ENCODE measurements around the gene CD38. TPM values are rescaled to one million over a fixed set of nuclear protein-coding genes. Genes with fewer than 3 reads are reported as not detected.

The CD38 gene
- polyA plus RNA-seq, 1 donor (not counting 4 experiments of a cell fraction or from before 2014, with no cell fraction given): 0.08 TPM

DNA sequence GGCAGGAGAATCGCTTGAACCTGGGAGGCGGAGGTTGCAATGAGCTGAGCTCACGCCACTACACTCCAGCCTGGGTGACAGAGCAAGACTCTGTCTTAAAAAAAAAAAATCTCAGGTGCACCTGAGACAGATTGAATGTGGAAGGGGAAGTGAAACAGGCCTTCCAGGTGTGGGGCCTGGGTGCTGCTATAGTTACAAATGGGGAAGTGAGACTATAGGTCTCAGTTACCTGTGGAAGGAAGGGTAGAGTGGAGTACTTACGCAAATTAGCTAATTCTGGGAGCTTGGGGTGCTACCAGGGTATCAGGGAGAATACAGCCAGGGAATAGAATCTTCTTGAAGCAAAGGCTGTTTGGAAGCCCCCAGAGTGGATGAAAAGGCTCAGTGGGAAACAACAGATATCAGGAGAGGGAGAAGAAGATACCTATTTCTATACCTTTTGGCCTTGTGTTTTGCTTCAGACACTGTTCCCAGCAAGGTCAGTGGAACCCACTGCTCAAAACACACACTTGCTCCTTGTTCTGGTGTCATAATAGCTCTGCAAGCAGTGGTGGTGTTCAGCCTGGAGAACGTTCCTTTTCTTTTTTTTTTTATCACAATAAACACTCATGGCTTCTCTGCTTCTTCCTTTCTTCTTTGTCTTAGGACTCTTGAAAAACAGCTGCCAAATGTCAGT lies 7.0 kb downstream of the CD38 start:
- Histone ChIP-seq H3K27ac (ENCODE audit: control insufficient read depth, insufficient read depth, low read length) (no peak overlapping the region), H3K4me1 (ENCODE audit: control insufficient read depth, extremely low read depth, insufficient read depth, low read length) (no peaks in the 10 kb centered on the region), H3K9ac (ENCODE audit: control insufficient read depth, extremely low read depth, insufficient read depth, low read length) (no peak overlapping the region), H3K4me3 (ENCODE audit: control insufficient read depth in 2 of 3, extremely low read depth in 1 of 3, insufficient read depth in 2 of 3, low read depth in 1 of 3, low read length in 3 of 3) (no peak overlapping the region), H4K20me1 (ENCODE audit: control insufficient read depth, extremely low read depth, insufficient read depth, low read length) (no peaks in the 10 kb centered on the region), H3K4me2 (ENCODE audit: control insufficient read depth, extremely low read depth, insufficient read depth, low read depth, low read length) (no peak overlapping the region), H3K27me3 (ENCODE audit: control insufficient read depth, extremely low read depth, insufficient read depth, low read length) (peaks cover 4% of the 10 kb centered on the region), H2AFZ (ENCODE audit: control insufficient read depth, low read length) (no peak overlapping the region), H3K36me3 (ENCODE audit: control insufficient read depth in 2 of 2, extremely low read depth in 1 of 2, insufficient read depth in 2 of 2, low read length in 2 of 2) (no peaks in the 10 kb centered on the region), H3K9me1 (ENCODE audit: control insufficient read depth, extremely low read depth, insufficient read depth, low read length) (no peaks in the 10 kb centered on the region), H3K79me2 (ENCODE audit: control insufficient read depth, insufficient read depth, low read length) (no peaks in the 10 kb centered on the region), H3K9me3 (ENCODE audit: control insufficient read depth, low read depth, low read length) (no peaks in the 10 kb centered on the region)
- dilution Hi-C loops (cut with MboI; ENCODE audit: extremely low pct_ligation_motif_present, low sequenced_read_pairs): no loop called here
- DNase-seq (ENCODE audit: low read depth, low spot score) (no peak), FAIRE-seq (no peak)
- TF ChIP-seq, protein P1, sequence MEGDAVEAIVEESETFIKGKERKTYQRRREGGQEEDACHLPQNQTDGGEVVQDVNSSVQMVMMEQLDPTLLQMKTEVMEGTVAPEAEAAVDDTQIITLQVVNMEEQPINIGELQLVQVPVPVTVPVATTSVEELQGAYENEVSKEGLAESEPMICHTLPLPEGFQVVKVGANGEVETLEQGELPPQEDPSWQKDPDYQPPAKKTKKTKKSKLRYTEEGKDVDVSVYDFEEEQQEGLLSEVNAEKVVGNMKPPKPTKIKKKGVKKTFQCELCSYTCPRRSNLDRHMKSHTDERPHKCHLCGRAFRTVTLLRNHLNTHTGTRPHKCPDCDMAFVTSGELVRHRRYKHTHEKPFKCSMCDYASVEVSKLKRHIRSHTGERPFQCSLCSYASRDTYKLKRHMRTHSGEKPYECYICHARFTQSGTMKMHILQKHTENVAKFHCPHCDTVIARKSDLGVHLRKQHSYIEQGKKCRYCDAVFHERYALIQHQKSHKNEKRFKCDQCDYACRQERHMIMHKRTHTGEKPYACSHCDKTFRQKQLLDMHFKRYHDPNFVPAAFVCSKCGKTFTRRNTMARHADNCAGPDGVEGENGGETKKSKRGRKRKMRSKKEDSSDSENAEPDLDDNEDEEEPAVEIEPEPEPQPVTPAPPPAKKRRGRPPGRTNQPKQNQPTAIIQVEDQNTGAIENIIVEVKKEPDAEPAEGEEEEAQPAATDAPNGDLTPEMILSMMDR (optimal IDR thresholded peaks at IDR 0.05 in 1 of 3, IDR thresholded peaks at IDR 0.05 in 1 of 3, conservative IDR thresholded peaks at IDR 0.05 in 1 of 3; ENCODE audit: extremely low read depth in 1 of 3, insufficient read depth in 2 of 3, low read length in 3 of 3): no peak
- no peak for TF ChIP-seq EZH2 (IDR thresholded peaks at IDR 0.05; ENCODE audit: low read length)

DNA sequence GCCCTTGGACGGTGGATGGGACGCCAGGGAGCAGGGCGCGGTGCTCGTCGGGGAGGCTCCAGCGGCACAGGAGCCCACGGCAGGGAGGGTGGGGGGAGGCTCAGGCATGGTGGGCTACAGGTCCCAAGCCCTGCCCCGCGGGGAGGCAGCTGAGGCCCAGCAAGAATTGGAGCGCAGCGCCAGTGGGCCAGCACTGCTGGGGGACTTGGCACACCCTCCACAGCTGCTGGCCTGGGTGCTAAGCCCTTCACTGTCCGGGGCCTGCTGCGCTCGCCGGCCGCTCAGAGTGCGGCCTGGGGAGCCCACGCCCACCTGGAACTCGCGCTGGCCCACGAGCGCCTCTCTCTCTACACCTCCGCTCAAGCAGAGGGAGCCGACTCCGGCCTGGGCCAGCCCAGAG lies 8.6 kb downstream of the CD38 start:
- dilution Hi-C loops (cut with MboI; ENCODE audit: extremely low pct_ligation_motif_present, low sequenced_read_pairs): no loop called here

More for the DNA sequence above, 8.6 kb downstream of the CD38 start:
- Histone ChIP-seq H3K4me3 (ENCODE audit: control insufficient read depth in 2 of 3, extremely low read depth in 1 of 3, insufficient read depth in 2 of 3, low read depth in 1 of 3, low read length in 3 of 3) (no peak overlapping the region), H3K9me1 (ENCODE audit: control insufficient read depth, extremely low read depth, insufficient read depth, low read length) (no peaks in the 10 kb centered on the region), H4K20me1 (ENCODE audit: control insufficient read depth, extremely low read depth, insufficient read depth, low read length) (no peaks in the 10 kb centered on the region), H3K9ac (ENCODE audit: control insufficient read depth, extremely low read depth, insufficient read depth, low read length) (no peak overlapping the region), H3K9me3 (ENCODE audit: control insufficient read depth, low read depth, low read length) (no peaks in the 10 kb centered on the region), H3K36me3 (ENCODE audit: control insufficient read depth in 2 of 2, extremely low read depth in 1 of 2, insufficient read depth in 2 of 2, low read length in 2 of 2) (no peaks in the 10 kb centered on the region), H3K27ac (ENCODE audit: control insufficient read depth, insufficient read depth, low read length) (no peak overlapping the region), H3K4me1 (ENCODE audit: control insufficient read depth, extremely low read depth, insufficient read depth, low read length) (no peaks in the 10 kb centered on the region), H3K4me2 (ENCODE audit: control insufficient read depth, extremely low read depth, insufficient read depth, low read depth, low read length) (no peak overlapping the region), H3K79me2 (ENCODE audit: control insufficient read depth, insufficient read depth, low read length) (no peaks in the 10 kb centered on the region), H3K27me3 (ENCODE audit: control insufficient read depth, extremely low read depth, insufficient read depth, low read length) (peaks cover 4% of the 10 kb centered on the region), H2AFZ (ENCODE audit: control insufficient read depth, low read length) (no peak overlapping the region)
- no peak for FAIRE-seq
- TF ChIP-seq, protein P1 (optimal IDR thresholded peaks at IDR 0.05 in 1 of 3, IDR thresholded peaks at IDR 0.05 in 1 of 3, conservative IDR thresholded peaks at IDR 0.05 in 1 of 3; ENCODE audit: extremely low read depth in 1 of 3, insufficient read depth in 2 of 3, low read length in 3 of 3): no peak
- TF ChIP-seq EZH2 (IDR thresholded peaks at IDR 0.05; ENCODE audit: low read length): no peak
- no peak for DNase-seq (ENCODE audit: low read depth, low spot score)

Measured in keratinocyte (primary cell).